H1 (cell line): ENCODE data around the gene SPDYE6. TPM values are rescaled to one million over a fixed set of nuclear protein-coding genes. Genes with fewer than 3 reads are reported as not detected.

Source experiments
- CTCF ChIA-PET: fragments of 300-600 bp; sonication (Branson Sonifier 250); formaldehyde crosslinking; loops from one replicate; lab custom pipeline; 2021; ENCODE audit not compliant: partially characterized antibody; lab: Charles Lee
- POLR2A ChIA-PET: fragments of 300-600 bp; sonication (Branson Sonifier 250); formaldehyde crosslinking; loops from one replicate; lab custom pipeline; 2021; ENCODE audit warnings: inconsistent platforms; ENCODE audit not compliant: partially characterized antibody; lab: Charles Lee
- DNase-seq, 2 experiments: peaks; one replicate each; pipeline versions ENCODE4 v3.0.0 to v3.0.0-alpha.2; 2010 to 2022; ENCODE audit warnings: low spot score in 2 of 2, low read depth in 1 of 2, mixed read lengths in 1 of 2
- FAIRE-seq: peaks from 2 replicates; lab custom pipeline; 2011; peaks lifted over from hg19 to GRCh38; lab: Jason Lieb, UNC
- H2AFZ ChIP-seq: 2 replicates; pipeline ENCODE4 v1.8.1; 2012; ENCODE audit warnings: low read length, inconsistent platforms
- H2AK5ac ChIP-seq: 2 replicates; pipeline ENCODE4 v1.6.1; 2013; ENCODE audit warnings: low read depth, low read length
- H2BK120ac ChIP-seq: replicated peaks from 2 replicates; pipeline ENCODE3; 2013; ENCODE audit warnings: low read depth, low read length, inconsistent platforms
- H2BK12ac ChIP-seq: 2 replicates; pipeline ENCODE4 v1.6.1; 2013; ENCODE audit warnings: low read depth, low read length
- H2BK15ac ChIP-seq: 2 replicates; pipeline ENCODE4 v1.6.1; 2013; ENCODE audit warnings: low read length
- H2BK20ac ChIP-seq: 2 replicates; pipeline ENCODE4 v1.6.1; 2013; ENCODE audit warnings: low read length
- H2BK5ac ChIP-seq: 2 replicates; pipeline ENCODE4 v1.6.1; 2013; ENCODE audit warnings: low read depth, low read length
- H3K14ac ChIP-seq: 2 replicates; pipeline ENCODE4 v1.6.1; 2013; ENCODE audit warnings: inconsistent platforms; ENCODE audit not compliant: insufficient read length
- H3K18ac ChIP-seq: 2 replicates; pipeline ENCODE4 v1.6.1; 2013; ENCODE audit warnings: low read length; ENCODE audit errors: extremely low read depth
- H3K23ac ChIP-seq: 2 replicates; pipeline ENCODE4 v1.6.1; 2013; ENCODE audit warnings: inconsistent platforms; ENCODE audit not compliant: insufficient read length
- H3K23me2 ChIP-seq: 2 replicates; pipeline ENCODE4 v1.6.1; 2013; ENCODE audit warnings: low read depth, low read length
- H3K27ac ChIP-seq: 2 replicates; pipeline ENCODE4 v1.6.1; 2011; ENCODE audit warnings: low read depth, low read length, inconsistent platforms
- H3K27me3 ChIP-seq, 4 experiments: replicated peaks in 1 of 4; 1 replicate in 1 of 4; 2 replicates in 3 of 4; pipeline versions ENCODE4 v1.6.1 to v1.8.1; 2011 to 2013; ENCODE audit warnings: low read length in 3 of 4, mild to moderate bottlenecking in 3 of 4, inconsistent platforms in 2 of 4, mixed read lengths in 2 of 4, moderate library complexity in 1 of 4; ENCODE audit not compliant: control insufficient read depth in 3 of 4, insufficient read depth in 3 of 4; ENCODE audit errors: extremely low read depth in 1 of 4
- H3K36me3 ChIP-seq, 4 experiments: 2 replicates each; pipeline versions ENCODE4 v1.6.1 to v1.8.1; 2011 to 2013; ENCODE audit warnings: mild to moderate bottlenecking in 4 of 4, low read length in 3 of 4, moderate library complexity in 2 of 4, control low read depth in 1 of 4, inconsistent platforms in 1 of 4; ENCODE audit not compliant: insufficient read depth in 4 of 4, control insufficient read depth in 2 of 4
- H3K4ac ChIP-seq: replicated peaks from 2 replicates; pipeline ENCODE3; 2013; ENCODE audit warnings: low read length, low read depth, mixed read lengths, inconsistent platforms; ENCODE audit not compliant: insufficient read length
- H3K4me1 ChIP-seq, 4 experiments: replicated peaks in 1 of 4; 1 replicate in 1 of 4; 2 replicates in 3 of 4; pipeline versions ENCODE4 v1.6.1 to v1.8.1; 2011 to 2013; ENCODE audit warnings: low read length in 3 of 4, inconsistent platforms in 2 of 4, mixed read lengths in 1 of 4; ENCODE audit not compliant: insufficient read depth in 4 of 4, control insufficient read depth in 3 of 4
- H3K4me2 ChIP-seq, 2 experiments: 2 replicates each; pipeline versions ENCODE4 v1.6.1 to v1.8.1; 2011 to 2013; ENCODE audit warnings: low read depth in 2 of 2, low read length in 2 of 2, control low read depth in 1 of 2, inconsistent platforms in 1 of 2, mild to moderate bottlenecking in 1 of 2; ENCODE audit not compliant: insufficient read depth in 1 of 2
- H3K4me3 ChIP-seq, 4 experiments: fragments of 200-600, 300-600 bp in 1 of 4; sonication (generic), shearing (Covaris generic), sonication (Bioruptor Twin) in 1 of 4; 2 replicates each; pipeline versions ENCODE4 v1.5.1 to v1.8.1; 2011 to 2016; ENCODE audit warnings: low read length in 4 of 4, low read depth in 3 of 4, control low read depth in 2 of 4, inconsistent platforms in 2 of 4, mild to moderate bottlenecking in 2 of 4, mixed read lengths in 1 of 4, moderate library complexity in 1 of 4; ENCODE audit not compliant: insufficient read depth in 2 of 4; ENCODE audit errors: extremely low read depth in 1 of 4
- H3K56ac ChIP-seq: replicated peaks from 2 replicates; pipeline ENCODE3; 2013; ENCODE audit warnings: low read depth, mild to moderate bottlenecking, mixed read lengths, low read length, inconsistent platforms; ENCODE audit not compliant: insufficient read length
- H3K79me1 ChIP-seq: 2 replicates; pipeline ENCODE4 v1.6.1; 2013; ENCODE audit warnings: low read depth, low read length, control low read depth
- H3K79me2 ChIP-seq, 2 experiments: 2 replicates each; pipeline versions ENCODE4 v1.6.1 to v1.8.1; 2012 to 2013; ENCODE audit warnings: low read length in 2 of 2, mild to moderate bottlenecking in 2 of 2, inconsistent platforms in 1 of 2; ENCODE audit not compliant: insufficient read depth in 2 of 2, control insufficient read depth in 1 of 2
- H3K9ac ChIP-seq, 4 experiments: replicated peaks in 1 of 4; 1 replicate in 1 of 4; 2 replicates in 3 of 4; pipeline versions ENCODE4 v1.6.1 to v1.8.1; 2011 to 2013; ENCODE audit warnings: low read depth in 3 of 4, low read length in 3 of 4, control low read depth in 2 of 4, mild to moderate bottlenecking in 2 of 4, moderate library complexity in 2 of 4, inconsistent platforms in 1 of 4; ENCODE audit errors: extremely low read depth in 1 of 4
- H3K9me3 ChIP-seq, 2 experiments: 2 replicates each; pipeline versions ENCODE4 v1.6.1 to v1.8.1; 2012 to 2013; ENCODE audit warnings: mild to moderate bottlenecking in 2 of 2, moderate library complexity in 2 of 2, control low read depth in 1 of 2, inconsistent platforms in 1 of 2, low read depth in 1 of 2, low read length in 1 of 2, mixed read lengths in 1 of 2; ENCODE audit not compliant: insufficient read depth in 2 of 2
- H4K20me1 ChIP-seq, 2 experiments: replicated peaks in 1 of 2; 2 replicates each; pipeline versions ENCODE3 to v1.8.1; 2011 to 2013; ENCODE audit warnings: inconsistent platforms in 2 of 2, low read length in 2 of 2, mild to moderate bottlenecking in 1 of 2; ENCODE audit not compliant: insufficient read depth in 2 of 2, control insufficient read depth in 1 of 2
- H4K5ac ChIP-seq: 2 replicates; pipeline ENCODE4 v1.6.1; 2013; ENCODE audit warnings: low read length, low read depth, mixed read lengths, inconsistent platforms; ENCODE audit not compliant: insufficient read length
- H4K8ac ChIP-seq: 2 replicates; pipeline ENCODE4 v1.8.0; 2013; ENCODE audit warnings: mild to moderate bottlenecking, moderate library complexity, low read length, inconsistent platforms; ENCODE audit not compliant: insufficient read depth; ENCODE audit errors: extremely low read depth
- H4K91ac ChIP-seq: replicated peaks from 2 replicates; pipeline ENCODE3; 2013; ENCODE audit warnings: low read length, mixed read lengths, inconsistent platforms; ENCODE audit not compliant: insufficient read length
- CHD1 ChIP-seq: IDR thresholded peaks from 2 replicates; pipeline ENCODE4 v1.6.1; 2012; ENCODE audit warnings: low read depth, low read length, improper control_type of control experiment
- FOSL1 ChIP-seq: IDR thresholded peaks from 2 replicates; pipeline ENCODE4 v1.6.1; 2011; ENCODE audit warnings: mild to moderate bottlenecking, low read depth, low read length, moderate library complexity; ENCODE audit not compliant: insufficient read depth
- GTF2F1 ChIP-seq: IDR thresholded peaks from 2 replicates; pipeline ENCODE4 v1.6.1; 2012; ENCODE audit warnings: low read depth, low read length, improper control_type of control experiment, borderline replicate concordance
- JUN ChIP-seq: IDR thresholded peaks from 2 replicates; pipeline ENCODE4 v1.6.1; 2011; ENCODE audit warnings: low read depth, mild to moderate bottlenecking, improper control_type of control experiment, low read length
- JUND ChIP-seq: IDR thresholded peaks from 2 replicates; pipeline ENCODE4 v1.6.1; 2011; ENCODE audit warnings: mild to moderate bottlenecking, improper control_type of control experiment, low read length
- KDM5A ChIP-seq: fragments of 200-600 bp; IDR thresholded peaks from 2 replicates; pipeline ENCODE4 v1.7.1; 2012; ENCODE audit warnings: mild to moderate bottlenecking, low read length, inconsistent platforms, mixed read lengths
- POLR2AphosphoS5 ChIP-seq: IDR thresholded peaks from 2 replicates; pipeline ENCODE4 v1.6.1; 2011; ENCODE audit warnings: low read depth, low read length
- RAD21 ChIP-seq, 2 experiments: IDR thresholded peaks in 1 of 2; conservative IDR thresholded peaks in 1 of 2; 2 replicates each; pipeline ENCODE4 v1.6.1; 2011; ENCODE audit warnings: low read depth in 2 of 2, low read length in 2 of 2, improper control_type of control experiment in 1 of 2, inconsistent platforms in 1 of 2, mild to moderate bottlenecking in 1 of 2, moderate library complexity in 1 of 2
- RBBP5 ChIP-seq: IDR thresholded peaks from 2 replicates; pipeline ENCODE4 v1.7.1; 2012; ENCODE audit warnings: low read depth, mild to moderate bottlenecking, inconsistent platforms, low read length, moderate library complexity, borderline replicate concordance
- RFX5 ChIP-seq: IDR thresholded peaks from 2 replicates; pipeline ENCODE4 v1.6.1; 2011; ENCODE audit warnings: low read depth, low read length, improper control_type of control experiment, borderline replicate concordance
- SIX5 ChIP-seq: IDR thresholded peaks from 2 replicates; pipeline ENCODE4 v1.6.1; 2011; ENCODE audit warnings: mild to moderate bottlenecking, low read depth, low read length
- TAF7 ChIP-seq: optimal IDR thresholded peaks from 2 replicates; pipeline ENCODE3; 2011; ENCODE audit warnings: low read depth, mild to moderate bottlenecking, inconsistent platforms, low read length, moderate library complexity, borderline replicate concordance
- WGBS, 2 experiments: shearing (Covaris generic) in 1 of 2; methylation state at CpG; one replicate each; pipeline versions ENCODE4 v1.1.6 to v1.1.7; 2013 to 2015; ENCODE audit warnings: low lambda C conversion rate in 2 of 2, mixed read lengths in 2 of 2, inconsistent platforms in 1 of 2, low coverage in 1 of 2, missing lambda C conversion rate in 1 of 2; ENCODE audit not compliant: insufficient replicate concordance in 2 of 2, insufficient coverage in 1 of 2, insufficient read length in 1 of 2; ENCODE audit errors: extremely low coverage in 1 of 2, missing lambda C conversion rate in 1 of 2; 5-methylcytosine and 5-hydroxymethylcytosine counted together
- polyA plus RNA-seq, 7 experiments: library from polyadenylated mRNA; depleted of rRNA in 3 of 7; stranded (reverse) in 5 of 7; unstranded in 2 of 7; fragments of >200 nt in 5 of 7; fragments of 200-250 nt in 2 of 7; gene quantifications; 1 replicate in 5 of 7; 2 replicates in 1 of 7; 4 replicates in 1 of 7; pipeline versions ENCODE4 v1.2.1 to v1.2.3, GENCODE V29; 2011 to 2013; ENCODE audit warnings: missing spikeins in 2 of 7, mixed read lengths in 2 of 7
- total RNA-seq: library from RNA; stranded (reverse); fragmentation: NEBNext Ultra II Directional; extraction: Animal tissue kit (Norgen Biotek cat#: 25700); gene quantifications from 2 replicates; pipeline ENCODE4 v1.2.1, GENCODE V29; 2021

Gene SPDYE6
- total and polyA plus RNA-seq, 2 of the 8 experiments (the other 6 are each of a cell fraction or from before 2014, with no cell fraction given): not detected

DNA sequence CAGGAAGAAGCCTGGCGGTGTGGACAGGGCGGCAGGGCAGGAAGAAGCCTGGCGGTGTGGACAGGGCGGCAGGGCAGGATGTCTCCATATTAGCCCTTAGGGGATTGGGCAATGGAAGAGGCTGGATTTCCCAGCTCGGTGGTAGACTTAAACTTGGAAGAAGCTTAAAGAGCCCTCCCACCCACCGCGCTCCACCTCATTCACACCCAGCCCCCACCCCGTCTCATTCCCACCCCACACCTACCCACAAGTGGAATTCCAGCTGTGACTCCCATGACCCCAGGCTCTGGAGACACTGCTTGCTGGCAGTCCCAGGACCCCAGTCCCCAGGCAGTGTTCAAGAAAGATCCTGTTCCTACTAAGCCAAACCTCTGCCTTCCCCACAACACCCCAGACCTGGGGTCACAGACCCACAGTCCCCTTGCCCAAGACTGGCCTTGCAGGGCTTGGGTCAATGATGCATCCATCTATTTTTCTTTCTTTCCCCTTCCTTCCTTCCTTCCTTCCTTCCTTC lies 34.0 kb downstream of the SPDYE6 start:
- H3K4ac ChIP-seq: no peak overlapping the region
- no peak overlapping the region for H4K5ac ChIP-seq
- TF ChIP-seq RBBP5: no peak
- no peak for TF ChIP-seq SIX5
- TF ChIP-seq RAD21 (IDR thresholded peaks at IDR 0.05 in 1 of 2, conservative IDR thresholded peaks at IDR 0.05 in 1 of 2; ENCODE audit: low read depth in 2 of 2, low read length in 2 of 2): no peak
- TF ChIP-seq JUN: no peak
- TF ChIP-seq CHD1: no peak
- no peak for TF ChIP-seq TAF7
- TF ChIP-seq FOSL1: no peak
- no peak for TF ChIP-seq GTF2F1
- TF ChIP-seq KDM5A: no peak
- TF ChIP-seq RFX5: no peak
- TF ChIP-seq JUND: no peak
- TF ChIP-seq POLR2AphosphoS5: no peak
- TF ChIP-seq, all 59 proteins: peak for 0
- H4K20me1 ChIP-seq: peaks cover 0 to 7% of the 10 kb centered on the region in 2 experiments
- WGBS, 2 experiments: 77% methylated on average over 5 of the region's 8 CpGs; no CpG with 5 or more reads in 1 of the 2 experiments
- ChIA-PET POLR2A (interaction anchor here (0.6 to 1.4 kb wide), 4 partner anchors 9 to 73 kb away, joined by 3 to 4 read pairs (median 4); no protein-coding TSS in a partner anchor), CTCF (interaction anchor here (0.6 to 8.6 kb wide), 6 partner anchors 16 to 1040 kb away, joined by 3 to 134 read pairs (median 8); no protein-coding TSS in a partner anchor)
- H3K14ac ChIP-seq: no peak overlapping the region
- peaks cover 5% of the 10 kb centered on the region for H3K23me2 ChIP-seq
- no peak overlapping the region for H2BK15ac ChIP-seq
- no peak overlapping the region for H3K18ac ChIP-seq
- H4K8ac ChIP-seq: no peak overlapping the region
- H3K4me2 ChIP-seq: no peak overlapping the region
- FAIRE-seq (no peak), DNase-seq (no peak)
- H2BK12ac ChIP-seq: no peak overlapping the region
- H3K79me1 ChIP-seq: no peaks in the 10 kb centered on the region
- no peak overlapping the region for H2BK20ac ChIP-seq
- no peak overlapping the region for H2BK5ac ChIP-seq
- H3K4me1 ChIP-seq: peaks cover 4 to 10% (median 7%) of the 10 kb centered on the region in 4 experiments; a peak in 6 of 7 replicates
- H3K36me3 ChIP-seq: no peaks in the 10 kb centered on the region; a peak in 1 of 8 replicates
- H3K9ac ChIP-seq: no peak overlapping the region
- no peak overlapping the region for H2BK120ac ChIP-seq
- no peak overlapping the region for H3K23ac ChIP-seq
- H3K56ac ChIP-seq: no peak overlapping the region
- peaks cover 0 to 2% (median 0%) of the 10 kb centered on the region in 4 experiments; a peak in 3 of 7 replicates for H3K27me3 ChIP-seq
- H3K79me2 ChIP-seq: no peaks in the 10 kb centered on the region
- H3K9me3 ChIP-seq: no peaks in the 10 kb centered on the region
- no peak overlapping the region for H3K27ac ChIP-seq
- no peak overlapping the region for H2AFZ ChIP-seq
- no peak overlapping the region; a peak in 2 of 8 replicates for H3K4me3 ChIP-seq
- no peak overlapping the region for H4K91ac ChIP-seq
- 0 out of 2 replicates have a peak overlapping the region, but pooled peaks have one; percentile 39 for H2AK5ac ChIP-seq
